PC-3 (cell line): ENCODE results near the gene BCAS3.

Source experiments
- EZH2 ChIP-seq: fragments of 300-600 bp; sonication (generic); IDR thresholded peaks from one replicate; pipeline ENCODE4 v1.6.1; 2017; ENCODE audit warnings: antibody characterized with exemption, mild to moderate bottlenecking, low read length; ENCODE audit not compliant: unreplicated experiment
- EZH2phosphoT487 ChIP-seq: fragments of 300-600 bp; sonication (generic); IDR thresholded peaks from 2 replicates; pipeline ENCODE4 v1.6.1; 2018; ENCODE audit warnings: mild to moderate bottlenecking, antibody characterized with exemption, low read length, borderline replicate concordance
- TF ChIP-seq, protein P1 (sequence below): fragments of 300-600 bp; sonication (generic); conservative IDR thresholded peaks from 2 replicates; pipeline ENCODE4 v1.5.1; 2017; ENCODE audit warnings: antibody characterized with exemption, low read depth, mild to moderate bottlenecking, low read length

DNA sequence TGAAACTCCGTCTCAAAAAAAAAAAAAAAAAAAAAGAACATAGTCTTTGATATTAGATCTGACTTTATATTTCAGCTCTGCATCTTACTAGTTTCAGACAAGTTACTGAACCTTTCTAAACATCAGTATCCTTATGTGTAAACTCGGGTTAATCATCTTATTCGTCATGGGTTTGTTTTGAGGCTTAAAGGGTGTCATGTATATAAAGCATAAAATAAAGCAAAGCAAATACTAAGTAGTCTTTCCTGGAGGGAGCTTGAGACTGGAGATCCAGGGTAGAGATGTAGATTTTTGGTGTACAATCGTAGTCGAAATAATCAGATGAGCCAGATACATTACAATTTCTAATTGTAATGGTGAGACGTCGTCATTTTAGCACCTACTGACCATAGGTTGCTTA is 7.8 kb downstream of the BCAS3 start:
- no peak for TF ChIP-seq EZH2
- TF ChIP-seq, protein P1, sequence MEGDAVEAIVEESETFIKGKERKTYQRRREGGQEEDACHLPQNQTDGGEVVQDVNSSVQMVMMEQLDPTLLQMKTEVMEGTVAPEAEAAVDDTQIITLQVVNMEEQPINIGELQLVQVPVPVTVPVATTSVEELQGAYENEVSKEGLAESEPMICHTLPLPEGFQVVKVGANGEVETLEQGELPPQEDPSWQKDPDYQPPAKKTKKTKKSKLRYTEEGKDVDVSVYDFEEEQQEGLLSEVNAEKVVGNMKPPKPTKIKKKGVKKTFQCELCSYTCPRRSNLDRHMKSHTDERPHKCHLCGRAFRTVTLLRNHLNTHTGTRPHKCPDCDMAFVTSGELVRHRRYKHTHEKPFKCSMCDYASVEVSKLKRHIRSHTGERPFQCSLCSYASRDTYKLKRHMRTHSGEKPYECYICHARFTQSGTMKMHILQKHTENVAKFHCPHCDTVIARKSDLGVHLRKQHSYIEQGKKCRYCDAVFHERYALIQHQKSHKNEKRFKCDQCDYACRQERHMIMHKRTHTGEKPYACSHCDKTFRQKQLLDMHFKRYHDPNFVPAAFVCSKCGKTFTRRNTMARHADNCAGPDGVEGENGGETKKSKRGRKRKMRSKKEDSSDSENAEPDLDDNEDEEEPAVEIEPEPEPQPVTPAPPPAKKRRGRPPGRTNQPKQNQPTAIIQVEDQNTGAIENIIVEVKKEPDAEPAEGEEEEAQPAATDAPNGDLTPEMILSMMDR: no peak
- no peak for TF ChIP-seq EZH2phosphoT487
